GM18517 (cell line): Measurements from ENCODE around the gene GLB1L2.

Experiments
- ATAC-seq: cut with Tn5 transposase; IDR thresholded peaks from one replicate; pipeline ENCODE4 v1.9.1; 2021; ENCODE audit warnings: mild to moderate bottlenecking, moderate library complexity; ENCODE audit not compliant: unreplicated experiment

GLB1L2 gene

GRCh38 chr11:134365011-134365925 is 33.5 kb downstream of the GLB1L2 start:
- no peak for ATAC-seq

- no peak for ATAC-seq
Measured at GRCh38 chr11:134366254-134366653, 34.5 kb downstream of the GLB1L2 start.

- ATAC-seq = no peak
Measured at GRCh38 chr11:134367781-134368180, 36.0 kb downstream of the GLB1L2 start.

GRCh38 chr11:134369656-134370525 is 38.1 kb downstream of the GLB1L2 start:
- no peak for ATAC-seq

- no peak for ATAC-seq
Measured at GRCh38 chr11:134370526-134371435, 39.0 kb downstream of the GLB1L2 start.

GRCh38 chr11:134371436-134372185 is 39.8 kb downstream of the GLB1L2 start:
- no peak for ATAC-seq

- no peak for ATAC-seq
Measured at GRCh38 chr11:134372536-134372935, 40.7 kb downstream of the GLB1L2 start.

- ATAC-seq = no peak
Measured at GRCh38 chr11:134372961-134373360, 41.2 kb downstream of the GLB1L2 start.

- no peak for ATAC-seq
Measured at GRCh38 chr11:134373591-134374052, 41.8 kb downstream of the GLB1L2 start.

GRCh38 chr11:134374171-134374570 is 42.4 kb downstream of the GLB1L2 start:
- ATAC-seq = no peak

- no peak for ATAC-seq
Measured at GRCh38 chr11:134374891-134375550, 43.2 kb downstream of the GLB1L2 start.

GRCh38 chr11:134376150-134376921 is 44.5 kb downstream of the GLB1L2 start:
- ATAC-seq = no peak

- no peak for ATAC-seq
Measured at GRCh38 chr11:134377876-134378275, 46.1 kb downstream of the GLB1L2 start.

GRCh38 chr11:134379241-134379640 is 47.5 kb downstream of the GLB1L2 start:
- no peak for ATAC-seq

- ATAC-seq = no peak
Measured at GRCh38 chr11:134380229-134380628, 48.4 kb downstream of the GLB1L2 start.

- ATAC-seq = no peak
Measured at GRCh38 chr11:134380785-134381184, 49.0 kb downstream of the GLB1L2 start.

GRCh38 chr11:134382257-134382656 is 50.5 kb downstream of the GLB1L2 start:
- ATAC-seq = no peak

GRCh38 chr11:134382830-134383229 is 51.0 kb downstream of the GLB1L2 start:
- no peak for ATAC-seq
